ENCODE data around the gene MYL2.

MYL2 gene

DNA sequence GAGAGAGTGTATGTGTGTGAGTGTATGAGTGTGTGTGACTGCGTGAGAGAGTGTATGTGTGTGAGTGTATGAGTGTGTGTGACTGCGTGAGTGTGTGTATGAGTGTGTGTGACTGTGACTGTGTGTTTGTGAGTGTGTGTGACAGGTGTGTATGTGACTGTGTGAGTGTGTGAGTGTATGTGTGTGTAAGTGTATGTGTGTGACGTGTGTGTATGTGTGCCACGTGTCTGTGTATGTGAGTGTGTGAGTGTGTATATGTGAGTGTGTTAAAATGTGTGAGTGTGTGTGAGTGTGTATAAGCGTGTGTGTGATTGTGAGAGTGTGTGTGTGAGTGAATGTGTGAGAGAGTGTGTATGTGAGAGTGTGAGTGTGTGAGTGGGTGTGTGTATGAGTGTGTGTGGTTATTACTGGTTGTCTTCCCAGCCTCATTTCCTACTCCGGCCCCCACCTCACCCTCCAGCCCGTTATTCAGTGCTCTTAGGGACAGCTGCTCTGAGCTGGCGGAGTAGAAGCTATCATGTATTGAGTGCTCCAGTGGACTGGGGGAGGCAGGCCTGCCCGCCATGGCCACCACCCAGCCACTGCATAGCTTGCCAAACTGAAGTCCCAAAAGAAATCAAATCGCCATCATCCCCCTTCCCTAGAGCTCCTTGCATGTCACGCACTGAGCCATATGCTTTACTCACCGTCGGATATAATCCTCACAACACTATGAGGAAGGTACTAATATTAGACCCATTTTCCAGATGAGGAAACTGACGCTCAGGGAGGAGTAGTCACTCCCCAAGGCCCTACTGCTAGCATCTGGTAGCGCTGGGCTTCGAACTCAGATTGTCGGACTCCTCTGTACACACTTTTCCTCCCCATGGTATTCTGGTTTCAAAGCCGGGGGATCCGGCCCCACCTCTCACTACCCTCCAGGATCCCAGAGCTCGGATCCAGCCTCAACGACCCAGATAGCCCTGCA is 10.3 kb upstream of the MYL2 start:
- DNase-seq (ENCODE audit: low read depth in 3 of 3): no peak

DNA sequence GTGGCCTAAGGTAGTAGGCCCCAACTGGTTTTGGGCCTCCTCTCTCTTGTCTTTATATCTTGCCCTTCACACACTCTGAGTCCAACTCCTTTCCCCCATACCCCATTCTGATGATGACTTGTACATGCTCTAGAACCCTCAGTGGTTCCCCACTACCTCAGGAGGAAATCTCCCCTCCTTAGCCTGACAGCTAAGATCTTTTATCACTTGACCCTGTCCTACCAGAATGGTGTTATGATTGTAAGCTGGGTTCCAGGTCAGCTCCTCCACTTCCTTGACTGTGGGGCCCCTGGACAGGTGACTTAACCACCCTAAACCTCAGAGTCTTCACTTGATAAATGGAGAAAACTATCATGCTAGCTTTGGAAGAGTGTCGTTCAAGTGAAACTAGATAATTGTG is 9.4 kb upstream of the MYL2 start:
- no peak for DNase-seq (ENCODE audit: low read depth in 3 of 3)

DNA sequence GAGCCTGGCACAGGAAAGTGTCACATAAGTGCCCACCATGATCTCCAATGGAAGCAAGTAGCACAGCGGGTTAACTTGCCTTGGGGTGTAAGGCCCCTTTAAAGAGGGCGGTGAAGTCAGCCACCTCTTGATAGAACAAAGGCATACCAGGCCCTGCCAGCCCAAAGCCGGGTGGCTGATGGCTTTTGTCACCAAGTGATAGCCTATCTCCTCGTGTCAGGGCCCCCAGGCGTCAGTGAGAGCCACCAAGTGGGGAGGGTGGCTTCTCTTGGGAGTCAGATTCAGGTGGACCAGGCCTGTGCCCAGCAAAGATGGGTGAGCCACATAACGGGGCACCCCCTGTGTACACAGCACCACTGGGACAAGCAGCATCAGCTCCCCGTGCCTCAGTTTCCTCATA is 8.3 kb upstream of the MYL2 start:
- no peak for DNase-seq (ENCODE audit: low read depth in 3 of 3)

DNA sequence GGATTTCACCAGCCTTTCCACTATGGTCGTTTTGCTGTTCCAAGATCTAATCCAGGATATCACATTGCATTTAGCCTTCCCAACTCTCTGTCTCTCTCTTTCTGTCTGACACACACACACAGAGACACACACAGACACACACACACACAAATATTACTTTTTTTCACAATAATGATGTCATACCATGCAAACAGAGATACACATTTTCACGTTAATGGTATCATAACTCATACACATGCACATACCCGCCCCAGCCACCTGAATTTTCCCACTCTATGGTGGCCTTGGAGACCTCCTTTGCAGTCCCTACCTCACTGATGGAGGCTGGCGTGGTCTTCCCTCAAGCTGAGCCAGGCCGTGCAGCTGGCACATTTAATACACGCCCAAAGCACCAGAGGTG is 7.2 kb upstream of the MYL2 start:
- no peak for DNase-seq (ENCODE audit: low read depth in 3 of 3)

DNA sequence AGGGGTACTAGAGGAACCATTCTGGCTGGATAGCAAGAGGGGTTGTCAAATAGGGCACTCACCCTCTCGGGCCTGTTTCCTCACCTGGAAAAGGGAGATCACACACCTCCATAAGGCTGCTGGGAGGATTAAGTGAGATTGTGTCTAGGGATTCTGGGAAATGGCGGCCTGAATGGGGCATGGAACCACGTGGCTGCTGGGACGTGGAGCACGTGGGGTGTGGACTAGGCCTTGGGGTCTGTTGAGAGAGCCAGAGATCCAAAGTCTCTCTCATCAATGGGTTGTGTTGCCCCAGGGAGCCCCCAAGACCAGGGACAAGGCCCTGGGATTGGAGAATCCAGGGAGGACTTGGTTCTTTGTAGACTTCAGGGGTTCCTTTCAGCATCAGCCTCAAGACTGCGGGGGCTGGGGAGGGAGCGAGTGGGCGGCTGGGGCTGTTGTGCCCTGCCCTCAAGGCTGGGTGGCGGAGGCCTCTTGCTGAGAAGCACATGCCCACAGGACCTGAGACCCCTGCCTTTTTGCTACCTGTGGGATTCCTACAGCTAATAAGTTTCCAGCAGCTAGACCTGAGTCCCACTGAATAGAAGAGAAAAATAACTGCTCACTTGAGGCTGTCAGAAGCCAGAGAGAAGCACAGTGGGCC is 3.4 kb upstream of the MYL2 start:
- DNase-seq (ENCODE audit: low read depth in 3 of 3): no peak

DNA sequence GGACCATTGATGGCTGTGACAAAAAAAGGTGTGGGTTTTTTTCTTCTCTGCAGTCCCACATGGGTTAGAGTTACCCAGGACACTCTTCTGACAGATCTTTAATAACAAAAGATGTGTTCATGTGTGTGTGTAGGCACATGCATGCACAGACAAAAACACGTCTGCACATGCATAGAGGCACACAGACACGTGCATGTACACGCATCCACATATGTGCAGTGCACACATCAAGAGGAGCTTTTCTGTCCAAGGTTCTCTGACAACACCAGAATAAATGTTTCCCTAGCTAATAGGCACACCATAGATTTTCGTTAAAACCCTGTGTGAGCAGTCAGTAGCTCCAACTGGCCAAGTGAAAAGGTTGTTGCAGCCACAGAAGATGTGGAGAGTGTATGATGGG is 2.8 kb upstream of the MYL2 start:
- DNase-seq (ENCODE audit: low read depth in 3 of 3): no peak

DNA sequence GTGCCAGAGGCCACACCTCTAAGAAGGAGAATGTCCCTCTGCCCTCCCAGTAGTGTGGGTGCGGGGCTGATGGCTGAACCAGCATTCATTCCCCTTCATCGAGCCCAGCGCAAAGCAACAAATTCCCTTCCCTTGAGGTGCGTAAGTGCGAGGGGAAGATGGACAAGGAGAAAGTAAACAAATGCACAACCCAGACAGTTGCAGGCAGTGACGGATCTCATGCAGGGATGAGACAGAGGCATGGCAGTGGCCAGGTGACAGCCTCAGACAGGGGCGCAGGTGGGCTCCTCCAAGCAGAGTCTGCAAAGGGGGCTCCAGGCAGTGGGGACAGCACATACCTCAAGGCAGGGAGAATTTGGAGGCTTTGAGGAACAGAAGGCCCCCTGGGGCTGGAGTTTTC is 2.3 kb upstream of the MYL2 start:
- DNase-seq (ENCODE audit: low read depth in 3 of 3): no peak

DNA sequence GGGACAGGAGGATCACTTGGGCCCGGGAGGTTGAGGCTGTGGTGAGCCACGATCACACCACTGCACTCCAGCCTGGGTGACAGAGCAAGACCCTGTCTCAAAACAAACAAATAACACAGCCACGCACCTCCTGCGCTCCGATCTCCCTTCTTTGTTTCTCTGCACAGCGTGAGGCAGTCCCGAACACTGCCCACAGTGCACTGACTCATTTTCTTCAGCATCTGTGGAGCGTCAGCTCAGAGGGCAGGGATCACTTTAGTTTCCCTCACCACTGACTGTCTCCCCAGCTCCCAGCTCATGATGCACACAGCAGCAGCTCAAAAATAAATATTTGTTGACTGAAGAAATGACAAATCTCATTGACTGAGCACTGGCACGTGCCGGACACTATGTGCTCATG is 883 bp upstream of the MYL2 start:
- DNase-seq (ENCODE audit: low read depth in 3 of 3): no peak

DNA sequence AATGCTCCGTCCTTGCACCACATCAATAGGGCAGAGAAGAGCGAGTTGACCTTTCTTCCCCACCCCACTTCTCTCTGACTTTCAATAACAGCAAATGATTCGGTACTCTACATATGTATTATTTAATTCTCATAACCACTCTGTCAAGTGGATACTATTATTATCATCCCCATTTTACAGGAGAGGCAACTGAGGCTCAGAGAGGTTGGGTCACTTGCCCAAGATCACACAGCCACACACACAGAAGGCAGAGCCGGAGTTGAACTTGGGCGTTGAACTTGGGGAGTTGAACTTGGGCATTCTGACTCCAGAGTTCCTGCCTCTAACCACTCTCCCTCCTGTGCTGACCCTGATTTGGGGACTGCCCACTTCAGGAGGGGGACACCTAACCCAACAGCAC is 659 bp downstream of the MYL2 start:
- no peak for DNase-seq (ENCODE audit: low read depth in 3 of 3)

DNA sequence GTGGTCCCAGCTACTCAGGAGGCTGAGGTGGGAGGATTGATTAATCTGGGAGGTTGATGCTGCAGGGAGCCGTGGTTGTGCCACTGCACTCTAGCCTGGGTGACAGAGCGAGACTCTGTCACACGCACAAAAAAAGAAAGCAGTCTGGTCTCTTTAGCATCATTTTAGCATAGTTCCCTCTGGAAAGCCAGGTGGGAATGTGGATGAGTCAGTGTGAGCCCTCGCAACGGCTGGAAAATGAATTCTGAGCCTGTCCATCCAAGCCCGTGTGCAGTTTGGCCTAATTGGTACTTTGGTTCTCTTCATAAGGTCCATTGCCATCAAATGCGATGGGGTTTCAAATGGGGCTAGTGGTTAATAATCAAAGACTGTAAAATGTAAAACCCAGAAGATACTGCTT is 2.4 kb downstream of the MYL2 start:
- DNase-seq (ENCODE audit: low read depth in 3 of 3): no peak

DNA sequence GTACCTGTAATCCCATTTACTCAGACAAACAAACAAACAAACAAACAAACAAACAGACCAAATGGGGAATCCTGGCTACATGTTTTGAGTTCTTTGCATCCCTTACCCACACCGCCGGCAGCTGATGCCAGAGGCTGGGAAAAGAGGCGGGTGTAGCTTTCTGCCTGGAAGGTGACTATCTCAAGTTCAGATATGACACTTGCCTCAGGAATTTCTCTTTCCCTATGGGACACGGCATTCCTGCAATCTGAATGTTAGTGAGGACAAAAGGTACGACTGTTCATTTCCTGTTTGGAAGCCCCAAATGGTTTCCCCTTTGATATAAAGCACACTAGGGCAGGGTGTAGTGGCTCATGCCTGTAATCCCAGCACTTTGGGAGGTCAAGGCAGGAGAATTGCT is 2.9 kb downstream of the MYL2 start:
- no peak for DNase-seq (ENCODE audit: low read depth in 3 of 3)

DNA sequence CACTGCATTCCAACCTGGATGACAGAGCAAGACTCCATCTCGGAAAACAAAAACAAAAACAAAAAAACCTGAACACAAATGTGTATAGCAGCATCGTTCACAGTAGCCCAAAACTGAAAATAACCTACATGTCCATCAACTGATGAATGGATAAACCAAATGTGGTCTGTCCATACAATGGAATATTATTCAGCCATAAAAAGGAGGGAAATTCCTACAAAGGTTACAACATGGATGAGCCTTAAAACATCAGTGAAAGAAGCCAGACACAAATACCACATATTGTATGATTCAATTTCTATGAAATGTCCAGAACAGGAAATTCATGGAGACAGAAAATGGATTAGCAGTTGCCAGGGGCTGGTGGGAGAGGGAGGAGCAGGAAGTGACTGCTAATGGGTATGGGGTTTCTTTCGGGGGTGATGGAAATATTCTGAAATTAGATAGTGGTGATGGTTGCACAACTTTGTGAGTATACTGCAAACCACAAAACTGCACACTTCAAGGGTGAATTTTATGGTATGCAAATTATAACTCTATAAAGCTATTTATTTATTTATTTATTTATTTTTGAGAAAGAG is 4.0 kb downstream of the MYL2 start:
- DNase-seq (ENCODE audit: low read depth in 3 of 3): no peak

DNA sequence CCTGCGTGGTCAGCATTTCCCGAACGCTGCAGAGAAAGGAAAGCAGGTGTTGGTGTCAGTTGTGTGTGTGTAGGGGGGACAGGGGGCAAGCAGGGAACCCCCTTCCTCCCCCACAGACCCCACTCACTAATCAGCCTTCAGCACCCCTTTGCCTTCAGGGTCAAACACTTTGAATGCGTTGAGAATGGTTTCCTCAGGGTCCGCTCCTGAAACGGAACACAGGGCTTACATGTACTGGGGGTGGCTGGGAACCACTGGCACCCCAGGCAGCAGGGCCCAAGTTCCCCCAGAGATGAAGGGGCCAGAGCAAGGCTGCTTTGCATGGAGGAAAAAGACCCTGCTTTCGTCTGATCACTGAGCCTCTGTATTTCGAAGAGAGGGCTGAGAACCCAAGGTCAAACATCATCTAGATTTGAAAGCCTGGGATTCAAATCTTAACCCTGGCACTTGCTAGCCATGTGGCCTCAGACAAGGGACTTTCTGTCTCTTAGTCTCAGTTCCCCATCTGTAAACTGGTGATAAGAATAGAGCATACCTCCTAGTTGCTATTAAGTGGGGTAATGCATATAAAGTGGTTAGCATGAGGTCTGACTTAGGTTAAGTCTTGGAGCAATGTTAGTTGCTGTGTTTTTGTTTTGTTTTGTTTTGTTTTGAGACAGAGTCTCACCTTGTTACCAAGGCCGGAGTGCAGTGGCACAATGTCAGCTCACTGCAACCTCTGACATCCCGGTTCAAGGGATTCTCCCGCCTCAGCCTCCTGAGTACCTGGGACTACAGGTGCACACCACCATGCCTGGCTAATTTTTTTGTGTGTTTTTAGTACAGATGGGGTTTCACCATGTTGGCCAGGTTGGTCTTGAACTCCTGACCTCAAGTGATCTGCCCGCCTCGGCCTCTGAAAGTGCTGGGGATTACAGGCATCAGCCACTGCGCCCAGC is 7.0 kb downstream of the MYL2 start:
- no peak for DNase-seq (ENCODE audit: low read depth in 3 of 3)

DNA sequence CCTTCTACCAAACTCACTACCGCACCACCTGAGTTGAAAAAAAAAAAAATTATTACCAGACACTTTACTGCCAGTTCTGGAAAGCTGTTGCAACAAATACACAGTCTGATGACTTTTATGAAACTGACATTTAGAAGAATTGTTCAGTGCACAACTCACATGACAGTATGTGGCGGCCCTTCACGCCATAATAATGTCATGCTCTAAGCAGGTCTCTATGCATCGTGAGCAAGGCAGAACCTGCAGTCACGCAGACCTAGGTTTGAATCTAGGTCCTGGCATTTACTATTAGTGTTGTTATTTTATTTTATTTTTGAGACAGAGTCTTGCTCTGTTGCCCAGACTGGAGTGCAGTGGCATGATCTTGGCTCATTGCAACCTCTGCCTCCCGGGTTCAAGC is 8.1 kb downstream of the MYL2 start:
- no peak for DNase-seq (ENCODE audit: low read depth in 3 of 3)

DNA sequence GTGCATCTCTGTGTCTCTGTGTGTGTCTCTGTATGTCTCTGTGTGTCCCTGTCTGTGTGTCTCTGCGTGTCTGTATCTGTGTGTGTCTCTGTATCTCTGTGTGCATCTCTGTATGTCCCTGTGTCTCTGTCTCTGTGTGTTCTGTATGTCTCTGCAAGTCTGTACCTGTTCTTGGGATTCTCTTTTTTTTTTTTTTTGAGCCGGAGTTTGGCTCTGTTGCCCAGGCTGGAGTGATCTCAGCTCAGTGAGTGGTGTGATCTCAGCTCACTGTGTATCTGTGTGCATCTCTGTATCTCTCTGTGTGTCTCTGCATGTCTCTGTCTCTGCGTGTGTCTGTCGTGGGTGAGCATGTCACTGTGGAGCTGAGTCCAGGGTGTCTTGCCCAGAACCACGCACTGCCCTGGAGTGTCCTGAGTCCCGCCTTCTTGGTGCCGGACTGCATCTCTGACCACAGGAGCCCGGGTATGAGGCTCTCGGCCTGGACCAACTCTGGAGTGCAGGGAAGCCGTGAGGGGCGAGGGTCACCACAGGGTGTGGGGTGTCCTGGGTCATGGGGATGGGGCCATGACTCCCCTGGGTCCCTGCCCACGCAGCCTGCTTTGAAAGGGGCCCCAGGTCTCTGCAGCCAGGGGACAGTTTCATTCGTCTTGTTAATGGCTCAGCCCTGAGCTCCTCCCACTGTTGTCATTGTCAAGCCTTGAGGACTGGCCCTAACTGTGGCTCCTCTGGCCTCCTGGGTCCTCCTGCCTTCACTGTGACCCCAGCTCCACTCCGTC is 11.8 kb downstream of the MYL2 start:
- DNase-seq (ENCODE audit: low read depth in 3 of 3): no peak

DNA sequence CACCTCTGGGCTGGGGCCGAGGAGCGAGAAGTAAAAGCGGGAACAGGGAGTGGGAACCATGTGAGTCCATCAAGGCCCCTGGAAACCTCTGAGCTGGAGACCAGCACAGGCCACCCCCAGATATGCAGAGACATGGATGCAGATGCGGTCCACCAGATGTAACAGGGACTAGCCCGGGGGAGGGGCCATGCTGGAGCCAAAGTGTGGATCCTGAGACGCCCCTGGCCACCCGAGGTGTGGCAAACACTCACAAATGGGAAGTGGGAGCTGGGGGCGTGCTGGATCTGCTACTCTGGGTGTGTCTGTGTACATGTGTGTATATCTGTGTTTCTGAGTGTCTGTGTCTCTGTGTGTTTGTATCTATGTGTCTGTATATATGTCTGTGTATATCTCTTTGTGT is 12.8 kb downstream of the MYL2 start:
- no peak for DNase-seq (ENCODE audit: low read depth in 3 of 3)

DNA sequence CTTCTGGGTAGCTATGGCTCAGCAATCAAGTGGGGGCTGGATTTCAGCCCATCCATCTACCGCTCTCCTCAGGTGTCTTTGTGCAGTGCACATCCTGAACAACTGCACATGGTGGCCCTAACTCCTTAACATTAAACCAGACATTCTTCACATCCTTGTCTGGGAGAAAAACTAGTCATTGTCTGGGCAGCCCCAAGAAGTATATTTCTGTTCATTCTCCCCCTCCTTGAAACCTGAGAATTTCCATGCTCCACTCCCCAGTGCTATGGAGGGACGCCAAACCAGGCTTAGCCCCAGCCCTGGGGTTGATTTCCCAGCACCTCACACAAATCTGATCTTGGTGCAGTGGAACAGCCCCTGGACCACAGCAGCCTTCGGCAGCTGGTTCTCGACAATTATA is 13.4 kb downstream of the MYL2 start:
- no peak for DNase-seq (ENCODE audit: low read depth in 3 of 3)

DNA sequence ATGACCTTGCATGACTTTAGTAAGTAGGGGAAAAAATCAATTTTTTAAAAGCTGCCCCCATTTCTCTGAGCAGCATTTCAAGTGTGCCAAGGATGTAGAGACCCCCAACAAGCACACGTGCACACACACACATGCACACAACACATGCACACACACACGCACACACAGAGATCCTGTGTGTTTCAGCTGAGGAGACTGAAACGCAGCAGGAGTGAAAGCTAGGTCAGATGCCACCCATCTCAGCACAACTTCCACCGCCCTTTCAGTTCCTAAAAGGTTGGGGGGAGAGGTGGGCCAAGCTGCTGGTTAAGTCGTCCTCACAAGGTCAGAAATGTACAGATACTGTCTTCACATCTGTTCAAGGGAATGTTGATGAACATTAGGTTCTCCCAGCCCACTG is 13.9 kb downstream of the MYL2 start:
- no peak for DNase-seq (ENCODE audit: low read depth in 3 of 3)

DNA sequence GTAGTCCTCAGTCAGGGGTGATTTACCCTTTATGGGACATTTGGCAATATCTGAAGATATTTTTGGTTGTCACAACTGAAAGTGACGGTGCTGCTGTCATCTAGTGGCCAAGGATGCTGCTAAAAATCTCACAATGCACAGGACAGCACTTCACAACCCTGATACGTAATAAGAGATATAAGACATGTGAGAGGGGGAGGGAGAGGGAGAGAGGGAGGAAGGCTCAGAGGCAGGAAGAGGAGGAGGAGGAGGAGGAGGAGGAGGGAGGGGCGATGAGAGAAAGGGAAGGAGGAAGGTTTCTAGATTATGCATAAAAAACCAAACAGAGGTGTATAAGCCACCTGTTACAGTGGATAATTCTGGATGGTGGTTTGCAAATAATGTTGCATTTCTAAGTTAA is 14.3 kb downstream of the MYL2 start:
- DNase-seq (ENCODE audit: low read depth in 3 of 3): no peak

DNA sequence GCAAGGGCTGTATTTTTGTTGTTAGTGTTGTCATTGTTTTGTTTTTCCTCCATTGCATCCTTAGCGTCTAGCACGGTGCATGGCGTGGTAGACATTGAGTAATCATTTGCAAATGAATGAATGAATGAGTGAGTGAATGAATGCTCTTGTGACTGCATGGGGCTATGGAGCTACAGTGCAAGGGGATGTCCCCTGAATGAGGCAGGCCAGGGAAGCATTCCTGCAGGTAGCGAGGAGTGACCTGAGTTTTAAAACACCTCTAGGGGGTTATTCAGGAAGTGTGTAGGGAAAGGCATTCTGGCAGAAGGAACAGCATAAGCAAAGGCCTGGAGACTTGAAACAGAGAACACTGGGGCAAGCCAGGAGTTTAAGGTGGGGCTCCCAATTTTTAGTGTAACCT is 16.9 kb downstream of the MYL2 start:
- DNase-seq (ENCODE audit: low read depth in 3 of 3): no peak

DNA sequence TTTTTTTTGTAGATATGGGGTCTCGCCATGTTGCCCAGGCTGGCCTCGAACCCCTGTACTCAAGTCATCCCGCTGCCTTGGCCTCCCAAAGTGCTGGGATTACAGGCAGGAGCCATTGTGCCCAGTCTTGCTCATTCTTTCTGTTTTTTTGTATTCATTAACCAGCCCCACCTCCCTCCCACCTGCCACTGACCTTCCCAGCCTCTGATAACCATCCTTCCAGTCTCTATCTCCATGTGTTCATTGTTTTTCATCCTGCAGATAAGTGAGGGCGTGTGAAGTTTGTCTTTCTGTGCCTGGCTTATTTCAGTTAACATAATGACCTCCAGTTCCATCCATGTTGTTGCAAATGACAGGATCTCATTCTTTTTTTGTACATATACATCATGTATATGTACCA is 19.0 kb downstream of the MYL2 start:
- DNase-seq (ENCODE audit: low read depth in 3 of 3): no peak

Data from stimulated activated CD4-positive, alpha-beta T cell treated with anti-CD3 and anti-CD28 coated beads, TNF-alpha, amount 100 ng/mL, for 24 hours (primary cell).